Measurements from ENCODE around the gene MAPT.
"Not testable (repeated sequence)": the region's sequence is repeated elsewhere in the genome, so short reads cannot be mapped to it uniquely, and the experiment has no call there.

MAPT gene

DNA sequence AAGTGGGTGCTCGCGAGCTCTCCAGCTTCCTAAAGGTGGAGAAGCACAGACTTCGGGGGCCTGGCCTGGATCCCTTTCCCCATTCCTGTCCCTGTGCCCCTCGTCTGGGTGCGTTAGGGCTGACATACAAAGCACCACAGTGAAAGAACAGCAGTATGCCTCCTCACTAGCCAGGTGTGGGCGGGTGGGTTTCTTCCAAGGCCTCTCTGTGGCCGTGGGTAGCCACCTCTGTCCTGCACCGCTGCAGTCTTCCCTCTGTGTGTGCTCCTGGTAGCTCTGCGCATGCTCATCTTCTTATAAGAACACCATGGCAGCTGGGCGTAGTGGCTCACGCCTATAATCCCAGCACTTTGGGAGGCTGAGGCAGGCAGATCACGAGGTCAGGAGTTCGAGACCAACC lies 102.8 kb downstream of the MAPT start:
- no peak for DNase-seq

GRCh38 chr17:45997624-45998023 lies 103.3 kb downstream of the MAPT start:
- no peak for DNase-seq

GRCh38 chr17:45998987-45999899 lies 104.9 kb downstream of the MAPT start, which contains the start of gene STH:
Gene STH (plus strand): TSS chr17:45999250. CDS start chr17:45999280, 30 bp downstream.
- DNase-seq = no peak

DNA sequence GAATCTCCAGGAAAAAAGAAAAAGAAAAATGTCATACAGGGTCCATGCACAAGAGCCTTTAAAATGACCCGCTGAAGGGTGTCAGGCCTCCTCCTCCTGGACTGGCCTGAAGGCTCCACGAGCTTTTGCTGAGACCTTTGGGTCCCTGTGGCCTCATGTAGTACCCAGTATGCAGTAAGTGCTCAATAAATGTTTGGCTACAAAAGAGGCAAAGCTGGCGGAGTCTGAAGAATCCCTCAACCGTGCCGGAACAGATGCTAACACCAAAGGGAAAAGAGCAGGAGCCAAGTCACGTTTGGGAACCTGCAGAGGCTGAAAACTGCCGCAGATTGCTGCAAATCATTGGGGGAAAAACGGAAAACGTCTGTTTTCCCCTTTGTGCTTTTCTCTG lies 105.5 kb downstream of the MAPT start:
- DNase-seq = no peak

- no peak for DNase-seq
These were observed 105.9 kb downstream of the MAPT start for GRCh38 chr17:46000292-46000691.

- DNase-seq = no peak
These were observed 106.4 kb downstream of the MAPT start for GRCh38 chr17:46000757-46001156.

DNA sequence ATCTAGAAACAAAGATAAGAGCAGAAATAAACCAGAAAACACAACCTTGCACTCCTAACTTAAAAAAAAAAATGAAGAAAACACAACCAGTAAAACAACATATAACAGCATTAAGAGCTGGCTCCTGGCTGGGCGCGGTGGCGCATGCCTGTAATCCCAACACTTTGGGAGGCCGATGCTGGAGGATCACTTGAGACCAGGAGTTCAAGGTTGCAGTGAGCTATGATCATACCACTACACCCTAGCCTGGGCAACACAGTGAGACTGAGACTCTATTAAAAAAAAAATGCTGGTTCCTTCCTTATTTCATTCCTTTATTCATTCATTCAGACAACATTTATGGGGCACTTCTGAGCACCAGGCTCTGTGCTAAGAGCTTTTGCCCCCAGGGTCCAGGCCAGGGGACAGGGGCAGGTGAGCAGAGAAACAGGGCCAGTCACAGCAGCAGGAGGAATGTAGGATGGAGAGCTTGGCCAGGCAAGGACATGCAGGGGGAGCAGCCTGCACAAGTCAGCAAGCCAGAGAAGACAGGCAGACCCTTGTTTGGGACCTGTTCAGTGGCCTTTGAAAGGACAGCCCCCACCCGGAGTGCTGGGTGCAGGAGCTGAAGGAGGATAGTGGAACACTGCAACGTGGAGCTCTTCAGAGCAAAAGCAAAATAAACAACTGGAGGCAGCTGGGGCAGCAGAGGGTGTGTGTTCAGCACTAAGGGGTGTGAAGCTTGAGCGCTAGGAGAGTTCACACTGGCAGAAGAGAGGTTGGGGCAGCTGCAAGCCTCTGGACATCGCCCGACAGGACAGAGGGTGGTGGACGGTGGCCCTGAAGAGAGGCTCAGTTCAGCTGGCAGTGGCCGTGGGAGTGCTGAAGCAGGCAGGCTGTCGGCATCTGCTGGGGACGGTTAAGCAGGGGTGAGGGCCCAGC lies 107.3 kb downstream of the MAPT start:
- peak; percentile 35 for DNase-seq

- peak; percentile 72 for DNase-seq
These were observed 108.1 kb downstream of the MAPT start for GRCh38 chr17:46002311-46002972.

DNA sequence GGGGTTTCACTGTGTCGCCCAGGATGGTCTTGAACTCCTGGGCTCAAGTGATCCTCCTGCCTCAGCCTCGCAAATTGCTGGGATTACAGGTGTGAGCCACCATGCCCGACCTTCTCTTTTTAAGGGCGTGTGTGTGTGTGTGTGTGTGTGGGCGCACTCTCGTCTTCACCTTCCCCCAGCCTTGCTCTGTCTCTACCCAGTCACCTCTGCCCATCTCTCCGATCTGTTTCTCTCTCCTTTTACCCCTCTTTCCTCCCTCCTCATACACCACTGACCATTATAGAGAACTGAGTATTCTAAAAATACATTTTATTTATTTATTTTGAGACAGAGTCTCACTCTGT lies 108.6 kb downstream of the MAPT start:
- DNase-seq = no peak

- peak; percentile 93 for DNase-seq
These were observed 109.8 kb downstream of the MAPT start for GRCh38 chr17:46003907-46004748.

DNA sequence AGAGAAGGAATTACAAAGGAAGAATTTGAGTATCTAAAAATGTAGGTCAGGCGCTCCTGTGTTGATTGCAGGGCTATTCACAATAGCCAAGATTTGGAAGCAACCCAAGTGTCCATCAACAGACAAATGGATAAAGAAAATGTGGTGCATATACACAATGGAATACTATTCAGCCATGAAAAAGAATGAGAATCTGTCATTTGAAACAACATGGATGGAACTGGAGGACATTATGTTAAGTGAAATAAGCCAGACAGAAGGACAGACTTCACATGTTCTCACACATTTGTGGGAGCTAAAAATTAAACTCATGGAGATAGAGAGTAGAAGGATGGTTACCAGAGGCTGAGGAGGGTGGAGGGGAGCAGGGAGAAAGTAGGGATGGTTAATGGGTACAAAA lies 111.7 kb downstream of the MAPT start:
- DNase-seq = not testable (repeated sequence)

DNA sequence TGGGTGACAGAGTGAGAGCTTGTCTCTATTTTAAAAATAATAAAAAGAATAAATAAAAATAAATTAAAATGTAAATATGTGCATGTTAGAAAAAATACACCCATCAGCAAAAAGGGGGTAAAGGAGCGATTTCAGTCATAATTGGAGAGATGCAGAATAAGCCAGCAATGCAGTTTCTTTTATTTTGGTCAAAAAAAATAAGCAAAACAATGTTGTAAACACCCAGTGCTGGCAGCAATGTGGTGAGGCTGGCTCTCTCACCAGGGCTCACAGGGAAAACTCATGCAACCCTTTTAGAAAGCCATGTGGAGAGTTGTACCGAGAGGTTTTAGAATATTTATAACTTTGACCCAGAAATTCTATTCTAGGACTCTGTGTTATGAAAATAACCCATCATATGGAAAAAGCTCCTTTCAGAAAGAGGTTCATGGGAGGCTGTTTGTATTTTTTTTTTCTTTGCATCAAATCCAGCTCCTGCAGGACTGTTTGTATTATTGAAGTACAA lies 113.2 kb downstream of the MAPT start:
- no peak for DNase-seq

- no peak for DNase-seq
These were observed 114.2 kb downstream of the MAPT start for GRCh38 chr17:46008591-46008990.

DNA sequence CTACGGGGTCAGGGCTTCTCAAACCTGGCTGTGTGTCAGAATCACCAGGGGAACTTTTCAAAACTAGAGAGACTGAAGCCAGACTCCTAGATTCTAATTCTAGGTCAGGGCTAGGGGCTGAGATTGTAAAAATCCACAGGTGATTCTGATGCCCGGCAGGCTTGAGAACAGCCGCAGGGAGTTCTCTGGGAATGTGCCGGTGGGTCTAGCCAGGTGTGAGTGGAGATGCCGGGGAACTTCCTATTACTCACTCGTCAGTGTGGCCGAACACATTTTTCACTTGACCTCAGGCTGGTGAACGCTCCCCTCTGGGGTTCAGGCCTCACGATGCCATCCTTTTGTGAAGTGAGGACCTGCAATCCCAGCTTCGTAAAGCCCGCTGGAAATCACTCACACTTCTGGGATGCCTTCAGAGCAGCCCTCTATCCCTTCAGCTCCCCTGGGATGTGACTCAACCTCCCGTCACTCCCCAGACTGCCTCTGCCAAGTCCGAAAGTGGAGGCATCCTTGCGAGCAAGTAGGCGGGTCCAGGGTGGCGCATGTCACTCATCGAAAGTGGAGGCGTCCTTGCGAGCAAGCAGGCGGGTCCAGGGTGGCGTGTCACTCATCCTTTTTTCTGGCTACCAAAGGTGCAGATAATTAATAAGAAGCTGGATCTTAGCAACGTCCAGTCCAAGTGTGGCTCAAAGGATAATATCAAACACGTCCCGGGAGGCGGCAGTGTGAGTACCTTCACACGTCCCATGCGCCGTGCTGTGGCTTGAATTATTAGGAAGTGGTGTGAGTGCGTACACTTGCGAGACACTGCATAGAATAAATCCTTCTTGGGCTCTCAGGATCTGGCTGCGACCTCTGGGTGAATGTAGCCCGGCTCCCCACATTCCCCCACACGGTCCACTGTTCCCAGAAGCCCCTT lies 115.6 kb downstream of the MAPT start:
- DNase-seq = no peak

DNA sequence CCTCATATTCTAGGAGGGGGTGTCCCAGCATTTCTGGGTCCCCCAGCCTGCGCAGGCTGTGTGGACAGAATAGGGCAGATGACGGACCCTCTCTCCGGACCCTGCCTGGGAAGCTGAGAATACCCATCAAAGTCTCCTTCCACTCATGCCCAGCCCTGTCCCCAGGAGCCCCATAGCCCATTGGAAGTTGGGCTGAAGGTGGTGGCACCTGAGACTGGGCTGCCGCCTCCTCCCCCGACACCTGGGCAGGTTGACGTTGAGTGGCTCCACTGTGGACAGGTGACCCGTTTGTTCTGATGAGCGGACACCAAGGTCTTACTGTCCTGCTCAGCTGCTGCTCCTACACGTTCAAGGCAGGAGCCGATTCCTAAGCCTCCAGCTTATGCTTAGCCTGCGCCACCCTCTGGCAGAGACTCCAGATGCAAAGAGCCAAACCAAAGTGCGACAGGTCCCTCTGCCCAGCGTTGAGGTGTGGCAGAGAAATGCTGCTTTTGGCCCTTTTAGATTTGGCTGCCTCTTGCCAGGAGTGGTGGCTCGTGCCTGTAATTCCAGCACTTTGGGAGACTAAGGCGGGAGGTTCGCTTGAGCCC lies 116.3 kb downstream of the MAPT start:
- no peak for DNase-seq

GRCh38 chr17:46011711-46012505 lies 117.6 kb downstream of the MAPT start:
- no peak for DNase-seq

- no peak for DNase-seq
These were observed 118.2 kb downstream of the MAPT start for GRCh38 chr17:46012506-46013079.

GRCh38 chr17:46013127-46013501 lies 118.8 kb downstream of the MAPT start:
- DNase-seq = no peak

- peak; percentile 89 for DNase-seq
These were observed 119.3 kb downstream of the MAPT start for GRCh38 chr17:46013502-46014165.
